ENCODE results near the gene FGFRL1.

DNA sequence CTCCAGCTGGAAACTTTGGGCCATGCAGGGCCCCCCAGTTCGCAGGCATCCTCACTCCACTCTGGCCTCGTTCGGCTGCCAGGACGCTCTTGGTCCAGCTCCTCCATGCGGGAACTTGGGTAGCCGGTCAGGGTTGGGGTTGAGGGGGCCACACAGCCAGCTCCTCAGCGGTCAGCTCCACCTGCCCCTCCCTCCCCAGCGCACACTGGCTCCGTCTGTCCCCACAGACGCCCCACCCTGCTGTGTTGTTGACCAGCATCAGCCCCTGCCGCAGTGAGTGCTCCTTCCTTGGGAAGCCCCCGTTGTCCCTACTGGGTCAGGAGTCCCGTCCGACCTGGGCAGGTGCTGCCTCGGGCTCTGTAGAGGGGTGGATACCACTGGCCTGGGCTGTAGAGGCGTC, 5.8 kb downstream of the FGFRL1 start:
- TF ChIP-seq POLR2AphosphoS5 (IDR thresholded peaks at IDR 0.05) (no peak), POLR2A (IDR thresholded peaks at IDR 0.05) (no peak)
- TF ChIP-seq, protein P1, sequence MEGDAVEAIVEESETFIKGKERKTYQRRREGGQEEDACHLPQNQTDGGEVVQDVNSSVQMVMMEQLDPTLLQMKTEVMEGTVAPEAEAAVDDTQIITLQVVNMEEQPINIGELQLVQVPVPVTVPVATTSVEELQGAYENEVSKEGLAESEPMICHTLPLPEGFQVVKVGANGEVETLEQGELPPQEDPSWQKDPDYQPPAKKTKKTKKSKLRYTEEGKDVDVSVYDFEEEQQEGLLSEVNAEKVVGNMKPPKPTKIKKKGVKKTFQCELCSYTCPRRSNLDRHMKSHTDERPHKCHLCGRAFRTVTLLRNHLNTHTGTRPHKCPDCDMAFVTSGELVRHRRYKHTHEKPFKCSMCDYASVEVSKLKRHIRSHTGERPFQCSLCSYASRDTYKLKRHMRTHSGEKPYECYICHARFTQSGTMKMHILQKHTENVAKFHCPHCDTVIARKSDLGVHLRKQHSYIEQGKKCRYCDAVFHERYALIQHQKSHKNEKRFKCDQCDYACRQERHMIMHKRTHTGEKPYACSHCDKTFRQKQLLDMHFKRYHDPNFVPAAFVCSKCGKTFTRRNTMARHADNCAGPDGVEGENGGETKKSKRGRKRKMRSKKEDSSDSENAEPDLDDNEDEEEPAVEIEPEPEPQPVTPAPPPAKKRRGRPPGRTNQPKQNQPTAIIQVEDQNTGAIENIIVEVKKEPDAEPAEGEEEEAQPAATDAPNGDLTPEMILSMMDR (IDR thresholded peaks at IDR 0.05 in 8 of 11, conservative IDR thresholded peaks at IDR 0.05 in 3 of 11): no peak

All from spleen (tissue), 7 donors.